Panc1 (cell line): ENCODE results near the gene ARL5C. TPM values are rescaled to one million over a fixed set of nuclear protein-coding genes. Genes with fewer than 3 reads are reported as not detected.

ENCODE experiments used
- ATAC-seq: fragments of 200-7000 bp; cut with Tn5 transposase; 2 replicates; pipeline ENCODE4 v1.9.1; 2020; ENCODE audit warnings: mild to moderate bottlenecking, moderate library complexity
- BruUV-seq: library from RNA; stranded (reverse); fragments of 400-500 nt; replicated peaks from 2 replicates; lab custom pipeline; 2021; lab: Mats Ljungman, UMichigan
- CTCF ChIA-PET: fragments of 300-600 bp; sonication (Branson Sonifier 250); formaldehyde crosslinking; loops from one replicate; lab custom pipeline; 2022; ENCODE audit warnings: antibody characterized with exemption; lab: Charles Lee
- POLR2A ChIA-PET: fragments of 300-600 bp; sonication (Branson Sonifier 250); formaldehyde crosslinking; loops from one replicate; lab custom pipeline; 2022; ENCODE audit warnings: antibody characterized with exemption; lab: Charles Lee
- DNase-seq: peaks from one replicate; pipeline ENCODE4 v3.0.0-alpha.2; 2010; ENCODE audit warnings: low read depth, low spot score
- H3K27ac ChIP-seq: 2 replicates; pipeline ENCODE4 v1.5.1; 2011; ENCODE audit warnings: mild to moderate bottlenecking, low read length, inconsistent platforms
- H3K27me3 ChIP-seq: fragments of 200-500 bp; sonication (Bioruptor generic); 2 replicates; pipeline ENCODE4 v1.6.0; 2014; ENCODE audit warnings: low read length, inconsistent platforms; ENCODE audit not compliant: control insufficient read depth, insufficient read depth
- H3K36me3 ChIP-seq: fragments of 200-500 bp; sonication (Bioruptor generic); 2 replicates; pipeline ENCODE4 v1.5.1; 2014; ENCODE audit warnings: inconsistent platforms, mild to moderate bottlenecking, low read length, moderate library complexity; ENCODE audit not compliant: control insufficient read depth, insufficient read depth
- H3K4me1 ChIP-seq: 2 replicates; pipeline ENCODE4 v1.5.1; 2011; ENCODE audit warnings: inconsistent platforms, mild to moderate bottlenecking, low read length, moderate library complexity; ENCODE audit not compliant: control insufficient read depth, insufficient read depth
- H3K4me3 ChIP-seq, 2 experiments: 2 replicates each; pipeline ENCODE4 v1.5.1; 2011 to 2012; ENCODE audit warnings: low read depth in 2 of 2, low read length in 2 of 2, mild to moderate bottlenecking in 2 of 2, inconsistent platforms in 1 of 2, moderate library complexity in 1 of 2
- H3K9me3 ChIP-seq: fragments of 200-500 bp; sonication (Bioruptor generic); 2 replicates; pipeline ENCODE4 v1.5.1; 2014; ENCODE audit warnings: low read depth, mild to moderate bottlenecking, inconsistent platforms, low read length, moderate library complexity; ENCODE audit not compliant: control insufficient read depth, insufficient read depth
- CTCF ChIP-seq: fragments of 450-650 bp; IDR thresholded peaks from 2 replicates; pipeline ENCODE4 v1.5.1; 2017; ENCODE audit warnings: mild to moderate bottlenecking
- POLR2AphosphoS5 ChIP-seq: IDR thresholded peaks from 2 replicates; pipeline ENCODE4 v1.6.1; 2012; ENCODE audit warnings: mild to moderate bottlenecking, low read depth, low read length, moderate library complexity
- REST ChIP-seq, 2 experiments: IDR thresholded peaks; 2 replicates each; pipeline ENCODE4 v1.6.1; 2011 to 2012; ENCODE audit warnings: low read depth in 2 of 2, control low read depth in 1 of 2, low read length in 1 of 2, mild to moderate bottlenecking in 1 of 2, moderate library complexity in 1 of 2; ENCODE audit not compliant: insufficient read depth in 1 of 2
- SIN3A ChIP-seq: IDR thresholded peaks from 2 replicates; pipeline ENCODE4 v1.6.1; 2012; ENCODE audit warnings: low read depth, mild to moderate bottlenecking, low read length, moderate library complexity, borderline replicate concordance; ENCODE audit not compliant: insufficient read depth
- TCF7L2 ChIP-seq: IDR thresholded peaks from 2 replicates; pipeline ENCODE4 v1.6.1; 2011; ENCODE audit warnings: mild to moderate bottlenecking, low read depth, low read length, inconsistent platforms
- in situ Hi-C: cut with HindIII; loops from 2 replicates; pipeline ENCODE4 v1.10.0; 2016; ENCODE audit warnings: low sequenced_read_pairs, low pct_unique_long_range_greater_than_20kb
- intact Hi-C: fragments of 100-400 bp; cut with micrococcal nuclease; formaldehyde crosslinking; loops from one replicate; pipeline ENCODE4 v1.10.0; 2022; ENCODE audit not compliant: unreplicated experiment
- total RNA-seq: library from RNA; stranded (reverse); gene quantifications from one replicate; pipeline ENCODE4 v1.2.1, GENCODE V29; 2021; ENCODE audit not compliant: unreplicated experiment

ARL5C gene
- total RNA-seq, 1 experiment from 2014 or later, result not detected

- TF ChIP-seq TCF7L2 (no peak), CTCF (no peak), SIN3A (no peak), POLR2AphosphoS5 (no peak), REST (IDR thresholded peaks at IDR 0.05; ENCODE audit: insufficient read depth in 1 of 2, low read depth in 2 of 2, low read length in 1 of 2) (no peak)
- ChIA-PET CTCF (interaction anchor here (0.6 kb wide), 2 partner anchors 12 to 258 kb away, joined by 3 to 4 read pairs; no protein-coding TSS in a partner anchor), POLR2A (no interaction called here)
- Histone ChIP-seq H3K4me3 (no peak overlapping the region), H3K27ac (no peak overlapping the region), H3K27me3 (no peaks in the 10 kb centered on the region), H3K9me3 (no peaks in the 10 kb centered on the region), H3K36me3 (no peaks in the 10 kb centered on the region), H3K4me1 (no peaks in the 10 kb centered on the region)
- no peak for ATAC-seq
- intact Hi-C loops, result no loop called here
- BruUV-seq, result no TSS peak
- no peak for DNase-seq
- in situ Hi-C loops, result no loop called here
These were observed 4.1 kb upstream of the ARL5C start for GRCh38 chr17:39170109-39170508.

- ATAC-seq, result no peak
- Histone ChIP-seq H3K9me3 (no peaks in the 10 kb centered on the region), H3K4me1 (peaks cover under 1% of the 10 kb centered on the region; the same call in 1 of the 2 replicates), H3K27ac (no peak overlapping the region), H3K4me3 (no peak overlapping the region), H3K36me3 (no peaks in the 10 kb centered on the region), H3K27me3 (no peaks in the 10 kb centered on the region)
- POLR2A ChIA-PET, result interaction anchor here (0.6 kb wide), 1 partner anchor 250 kb away, joined by 6 read pairs; no protein-coding TSS in a partner anchor
- no peak for TF ChIP-seq POLR2AphosphoS5
- no peak for TF ChIP-seq SIN3A
- TF ChIP-seq REST (IDR thresholded peaks at IDR 0.05; ENCODE audit: insufficient read depth in 1 of 2, low read depth in 2 of 2, low read length in 1 of 2), result no peak
- no peak for TF ChIP-seq TCF7L2
- no peak for TF ChIP-seq CTCF
- in situ Hi-C loops (no loop called here), intact Hi-C loops (no loop called here)
- DNase-seq, result no peak
- BruUV-seq, result no TSS peak
- CTCF ChIA-PET, result interaction anchor here (0.6 kb wide), 2 partner anchors 12 to 25 kb away, joined by 3 to 7 read pairs; no protein-coding TSS in a partner anchor
These were observed 3.6 kb upstream of the ARL5C start for GRCh38 chr17:39169518-39169917.
